SKM-1 (cell line): ENCODE data around the gene MYMK.

Experiments used
- DNase-seq: peaks from one replicate; lab custom pipeline; 2025; ENCODE audit not compliant: unreplicated experiment; lab: John Stamatoyannopoulos, UW

Gene MYMK

DNA sequence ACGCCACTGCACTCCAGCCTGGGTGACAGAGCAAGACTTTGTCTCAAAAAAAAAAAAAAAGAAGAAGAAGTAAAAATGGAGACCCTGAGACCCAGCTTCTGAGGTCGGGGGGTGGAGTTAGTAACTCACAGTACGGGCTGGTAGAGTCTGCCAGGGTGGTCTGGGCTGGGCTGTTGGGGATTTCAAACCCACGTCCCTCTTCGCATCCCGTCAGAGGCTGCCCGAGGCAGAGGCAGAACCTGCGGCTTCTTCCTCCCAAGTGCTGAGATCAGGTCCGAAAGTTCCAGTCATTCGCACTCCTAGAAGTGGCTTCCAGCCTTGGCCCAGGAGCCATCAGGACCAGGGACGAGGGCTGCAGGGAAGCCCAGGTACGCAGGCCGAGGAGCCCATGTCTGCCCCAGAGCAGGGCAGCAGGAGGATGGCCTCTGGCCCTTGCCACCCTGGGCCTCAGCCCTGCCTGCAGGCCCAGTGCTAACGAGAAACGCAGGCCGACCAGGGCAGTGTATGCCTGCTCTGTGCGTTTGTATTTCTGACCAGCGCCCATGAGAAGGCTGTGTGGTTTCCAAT lies 36.0 kb downstream of the MYMK start:
- no peak for DNase-seq

DNA sequence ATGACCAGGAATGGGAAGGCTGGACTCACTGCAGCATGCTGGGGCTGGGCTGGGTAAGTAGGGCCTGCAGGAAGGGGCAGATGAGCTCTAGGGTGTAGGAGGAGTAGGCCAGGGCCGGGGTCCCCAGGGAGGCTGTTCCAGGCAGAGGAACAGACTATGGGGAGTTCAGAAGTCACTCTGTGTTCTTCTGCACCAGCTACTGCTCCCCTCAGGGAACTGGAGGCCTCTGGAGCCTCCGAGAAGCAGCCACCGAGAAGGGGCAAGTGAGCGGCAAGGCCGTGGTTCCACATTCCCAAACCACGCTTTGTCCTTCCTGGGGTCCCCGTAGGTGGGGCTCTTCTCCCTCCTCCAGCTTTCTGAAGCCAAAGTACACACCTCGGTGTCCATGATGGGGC lies 37.4 kb downstream of the MYMK start:
- DNase-seq: no peak

DNA sequence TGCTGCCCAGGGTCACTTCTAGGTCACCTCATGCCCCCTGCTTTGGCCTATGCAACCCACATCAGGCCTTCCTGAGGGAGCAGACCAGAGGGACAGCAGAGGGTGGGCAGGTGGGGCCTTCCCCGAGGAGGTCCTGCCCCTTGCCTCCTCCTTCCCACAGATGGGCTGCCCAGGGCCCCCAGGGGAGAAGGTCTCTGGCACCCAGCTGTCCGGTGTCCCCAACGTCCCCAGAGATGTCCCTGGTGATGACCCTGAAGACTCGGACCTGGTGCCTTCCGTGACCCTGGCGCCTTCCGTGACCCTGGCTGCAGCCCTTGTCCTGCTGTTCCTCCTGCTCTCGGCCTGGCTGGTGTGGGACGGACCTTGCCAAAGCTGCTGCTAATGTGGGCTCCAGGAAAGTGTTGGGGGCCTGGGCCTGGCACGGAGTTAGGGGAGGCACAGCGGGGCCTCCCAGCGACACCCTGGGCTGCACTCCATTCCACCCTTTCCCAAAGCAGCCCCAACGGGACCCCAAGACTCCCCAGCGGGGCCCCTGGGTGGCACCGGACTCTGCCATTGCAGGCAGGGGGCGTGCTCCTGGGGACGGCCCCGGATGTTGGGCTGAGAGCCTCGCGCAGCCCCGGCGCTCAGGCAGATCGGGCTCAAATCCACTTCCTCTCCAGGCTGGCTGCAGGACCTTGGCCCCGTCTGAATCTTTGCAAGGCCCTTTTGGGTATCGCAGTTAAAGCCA lies 39.1 kb downstream of the MYMK start:
- DNase-seq: no peak

DNA sequence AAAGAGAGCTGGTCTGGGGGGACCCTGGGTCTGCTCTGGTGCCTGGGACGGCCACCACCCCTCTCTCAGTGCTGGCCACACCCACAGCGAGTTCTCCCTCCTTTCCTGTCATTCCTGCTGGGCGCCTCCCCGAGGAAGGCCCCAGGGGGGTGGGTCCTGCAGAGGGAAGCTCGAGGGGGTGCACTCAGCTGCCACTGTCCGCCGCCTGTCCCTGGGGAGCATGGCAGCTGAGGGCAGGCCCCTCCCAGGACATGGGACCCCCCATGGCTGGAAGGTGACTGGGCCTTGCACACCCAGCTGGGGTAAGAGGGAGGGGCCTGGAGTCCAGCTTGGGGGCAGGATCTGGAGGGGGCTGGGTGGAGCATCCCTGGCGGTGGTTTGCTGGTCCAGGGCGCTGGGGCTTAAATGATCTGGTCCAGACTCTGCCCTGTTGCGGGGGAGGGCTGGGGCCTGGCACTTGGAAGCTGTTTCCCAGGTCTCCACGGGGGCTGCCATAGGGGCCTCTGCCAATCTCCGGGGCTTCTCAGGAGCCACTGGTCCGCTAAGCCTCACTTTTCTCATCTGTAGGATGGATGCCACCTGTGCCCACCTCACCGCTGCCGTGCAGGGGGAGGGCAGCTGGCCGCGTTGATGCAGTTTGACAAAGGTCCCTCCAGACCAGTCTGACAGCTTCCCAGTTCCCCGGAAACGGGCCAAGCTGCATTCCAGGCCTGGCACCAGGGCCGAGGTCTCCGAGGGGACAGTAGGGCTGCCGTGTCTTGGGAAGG lies 39.9 kb downstream of the MYMK start:
- no peak for DNase-seq

DNA sequence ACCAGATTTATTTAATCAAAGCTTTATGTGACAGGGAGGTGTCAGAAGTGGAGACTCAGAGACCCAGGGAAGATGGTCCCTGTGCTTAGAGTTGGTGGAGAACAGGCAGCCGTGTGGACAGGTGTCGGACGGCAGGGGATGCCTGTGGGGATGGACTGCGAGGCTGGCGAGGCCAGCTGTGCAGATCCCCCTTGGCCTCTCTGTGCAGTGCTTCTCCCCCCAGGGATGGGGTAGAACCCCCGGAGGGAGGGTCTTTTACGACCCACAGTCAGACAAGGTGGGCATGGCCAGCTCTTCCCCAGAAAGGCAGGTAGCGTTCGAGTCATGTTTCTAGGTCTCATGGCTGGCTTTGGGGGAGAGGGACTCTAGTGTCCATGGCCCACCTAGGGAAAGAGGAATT lies 41.1 kb downstream of the MYMK start:
- DNase-seq: no peak

DNA sequence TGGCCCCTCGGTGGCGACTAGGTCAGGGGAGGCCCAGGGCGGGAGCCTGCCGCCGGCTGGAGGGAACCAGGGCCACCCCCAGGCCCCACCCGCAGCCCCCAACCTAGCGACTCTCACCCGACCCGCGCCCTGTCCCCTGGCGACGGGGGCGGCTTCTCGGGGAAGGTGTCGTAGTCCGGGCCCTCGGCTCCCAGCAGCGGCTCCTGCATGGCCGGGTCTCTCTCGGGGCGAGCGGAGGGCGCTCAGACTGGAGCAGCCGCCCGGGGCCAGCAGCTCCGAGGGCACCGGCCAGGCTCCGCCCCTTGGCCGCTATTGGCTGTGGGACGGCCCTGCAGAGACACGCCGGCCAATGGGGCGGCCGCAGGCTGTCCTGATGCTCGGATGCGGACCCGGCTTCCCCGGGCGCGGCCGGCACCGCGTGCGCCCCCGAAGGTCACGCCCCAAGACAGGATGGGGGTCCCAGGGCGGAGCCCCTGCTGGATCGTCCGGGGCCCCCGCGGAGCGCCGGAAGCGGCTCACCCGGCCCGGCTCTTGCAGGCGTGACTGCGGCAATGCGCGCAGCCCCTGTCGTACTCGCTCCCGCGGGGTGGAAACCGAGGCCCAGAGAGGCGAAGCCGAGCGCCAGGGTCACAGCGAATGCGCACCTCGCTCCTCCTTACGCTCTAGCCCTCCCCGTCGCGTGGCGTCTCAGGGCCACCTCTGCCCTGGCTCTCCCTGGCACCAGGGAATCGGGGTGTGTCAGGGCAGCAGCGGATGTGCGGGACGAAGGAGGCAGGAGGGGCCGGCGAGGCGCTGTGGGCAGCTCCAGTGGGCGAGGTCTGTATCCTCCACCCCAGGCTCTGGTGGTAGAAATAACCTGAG lies 45.7 kb downstream of the MYMK start, which contains the start of gene SLC2A6:
Gene SLC2A6 (minus strand): TSS at position 249 of the 861 bp plus-strand sequence. CDS start 40 bp downstream, at position 209.
- DNase-seq: peak; percentile 55

DNA sequence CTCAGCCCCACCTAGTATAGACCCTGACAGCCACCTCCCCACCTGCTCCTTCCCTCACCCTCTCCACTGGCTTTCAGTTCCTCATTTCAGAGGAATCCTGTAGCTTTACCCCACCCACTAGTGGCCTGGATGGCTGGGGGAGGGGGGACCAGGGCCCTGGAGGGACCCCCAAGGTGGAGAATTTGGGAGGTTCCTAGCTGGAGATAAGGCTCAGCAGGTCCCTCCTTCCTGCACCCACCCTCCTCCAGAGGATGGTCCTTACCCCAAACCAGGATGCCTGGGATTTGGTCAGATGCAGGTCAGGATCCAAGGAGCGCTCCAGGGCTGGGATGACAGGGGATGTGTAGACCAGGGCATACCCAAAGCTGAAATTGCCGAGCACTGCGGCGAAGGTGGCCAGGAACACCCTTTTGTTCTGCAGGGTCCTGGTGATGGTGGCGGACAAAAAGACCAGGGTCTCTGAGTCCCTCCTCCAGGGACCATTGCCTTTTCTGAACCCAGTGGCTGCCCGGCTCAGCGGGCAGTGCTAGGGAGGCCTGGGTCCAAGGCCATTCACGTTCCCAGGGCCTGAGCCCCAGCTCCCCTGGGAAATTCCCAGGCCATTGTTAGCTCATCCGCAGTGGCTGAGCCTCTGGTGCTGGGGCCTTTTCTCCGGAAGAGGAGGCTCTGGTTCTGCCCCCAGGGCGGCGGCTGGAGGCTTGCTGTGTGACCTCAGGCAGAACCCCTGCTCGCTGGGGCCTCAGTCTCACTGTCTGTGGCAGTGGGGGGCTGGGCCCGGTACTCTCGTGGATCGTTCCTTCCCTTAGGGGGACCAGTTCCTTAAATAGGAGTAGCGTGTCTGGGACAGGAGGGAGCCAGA lies 46.5 kb downstream of the MYMK start:
- DNase-seq: peak; percentile 18

DNA sequence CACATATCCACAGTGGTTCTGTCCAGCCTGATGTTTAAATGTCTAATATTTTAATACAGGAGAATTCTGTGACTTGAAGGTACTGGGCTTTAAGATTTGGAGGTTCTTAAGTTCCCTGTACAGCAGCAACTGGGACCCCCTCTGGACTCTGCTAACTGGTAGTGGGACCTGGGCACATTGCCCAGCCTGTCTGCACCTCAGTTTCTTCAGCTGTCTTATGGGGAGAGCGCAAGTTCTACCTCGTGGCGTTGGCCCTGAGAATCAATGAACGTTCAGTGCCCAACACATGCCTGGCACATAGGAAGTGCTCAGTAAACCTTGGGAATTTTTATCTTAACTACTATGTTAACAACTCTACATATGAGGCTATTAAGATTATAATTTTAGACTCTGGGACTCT lies 47.3 kb downstream of the MYMK start:
- DNase-seq: no peak

DNA sequence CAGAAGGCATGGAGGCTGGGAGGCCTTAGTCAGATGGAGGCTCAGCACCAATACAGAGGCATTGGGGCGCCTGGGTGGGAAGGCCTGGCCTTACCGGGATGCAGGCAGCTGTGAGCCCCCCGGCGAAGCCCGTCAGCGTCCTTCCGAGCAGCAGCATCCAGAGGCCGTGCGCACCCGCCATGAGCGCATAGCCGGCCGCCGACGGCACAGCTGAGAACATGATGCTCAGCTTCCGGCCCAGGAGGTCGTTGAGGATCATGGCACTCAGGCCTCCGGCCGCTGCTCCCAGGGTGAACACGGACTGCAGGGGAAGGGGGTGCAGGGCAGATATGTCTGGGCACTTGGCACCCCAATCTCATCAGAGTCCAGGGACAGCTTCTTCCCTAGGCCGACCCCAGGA lies 47.8 kb downstream of the MYMK start:
- no peak for DNase-seq

DNA sequence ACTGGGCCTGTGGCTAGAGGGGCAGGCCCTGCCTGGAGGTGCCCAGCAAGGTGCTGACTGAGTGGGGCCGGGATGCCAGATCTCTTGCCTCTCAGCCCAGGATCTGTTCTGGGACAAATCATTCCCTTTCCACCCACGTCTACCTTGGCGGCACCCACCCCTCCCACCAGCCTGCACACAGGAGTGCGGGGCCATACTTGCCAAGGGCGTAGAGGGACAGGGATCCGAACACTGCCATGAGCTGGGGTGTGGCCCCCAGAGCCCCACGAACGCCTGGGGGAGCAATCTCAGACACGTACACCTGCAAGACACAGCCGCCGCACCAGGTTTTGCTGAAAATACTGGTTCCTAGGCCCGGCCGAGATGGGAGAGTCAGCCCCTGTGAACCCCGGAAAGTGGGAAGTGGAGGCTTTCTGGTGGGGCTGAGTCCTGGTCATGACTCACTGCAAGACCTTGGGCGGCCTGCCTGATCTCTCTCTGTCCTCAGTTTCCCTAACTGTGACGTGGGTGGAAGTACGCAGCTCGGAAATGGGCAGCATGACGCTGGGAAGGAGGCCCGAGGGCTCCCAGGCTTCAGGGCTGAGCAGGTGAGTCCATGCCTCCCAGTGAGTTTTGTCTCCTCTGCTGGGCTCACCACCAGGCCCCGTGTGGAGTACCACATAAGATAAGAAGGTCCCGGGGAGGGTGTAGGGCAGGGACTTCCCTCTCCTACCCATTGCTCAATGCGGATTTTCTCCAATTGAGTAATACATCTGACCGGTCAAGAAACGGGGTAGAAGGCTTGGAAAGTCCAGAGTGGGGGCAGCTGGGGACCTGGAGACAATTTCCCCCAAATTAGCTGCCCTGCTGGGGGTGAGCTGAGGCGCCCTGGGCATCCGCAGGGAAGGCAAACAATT lies 48.5 kb downstream of the MYMK start:
- DNase-seq: peak; percentile 48

DNA sequence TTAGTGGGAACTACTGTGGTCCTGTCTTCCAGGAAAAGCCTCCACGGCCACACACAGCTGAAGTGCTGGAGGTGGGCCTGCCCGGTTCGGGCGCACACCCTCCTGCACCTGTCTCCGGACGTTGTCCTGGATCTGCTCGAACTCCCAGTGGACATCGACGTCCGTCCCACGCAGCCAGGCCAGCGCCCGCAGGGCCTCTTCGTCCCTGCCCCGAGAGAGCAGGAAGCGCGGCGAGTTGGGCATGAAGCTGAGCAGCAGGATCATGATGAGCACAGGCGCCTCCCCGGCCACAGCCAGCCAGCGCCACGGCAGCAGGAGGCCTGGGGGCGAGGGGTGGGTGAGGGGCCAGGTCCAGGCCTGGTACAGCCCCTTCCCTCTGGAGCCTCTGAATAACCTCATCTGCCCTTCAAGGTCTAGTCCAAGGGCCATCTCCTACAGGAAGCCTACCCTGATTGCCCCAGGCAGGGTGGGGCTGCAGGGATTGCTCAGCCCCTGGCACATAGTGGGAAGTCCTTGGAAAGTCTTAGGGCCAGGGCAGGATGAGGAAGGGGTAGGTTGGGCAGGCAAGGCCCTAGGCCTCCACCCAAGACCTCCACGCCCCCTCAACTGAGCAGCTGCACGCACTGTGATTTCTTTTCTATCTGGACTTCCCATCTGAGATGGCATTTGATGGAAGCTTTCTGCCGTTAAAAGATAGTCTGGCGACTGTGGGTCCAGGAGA lies 49.3 kb downstream of the MYMK start:
- DNase-seq: no peak

DNA sequence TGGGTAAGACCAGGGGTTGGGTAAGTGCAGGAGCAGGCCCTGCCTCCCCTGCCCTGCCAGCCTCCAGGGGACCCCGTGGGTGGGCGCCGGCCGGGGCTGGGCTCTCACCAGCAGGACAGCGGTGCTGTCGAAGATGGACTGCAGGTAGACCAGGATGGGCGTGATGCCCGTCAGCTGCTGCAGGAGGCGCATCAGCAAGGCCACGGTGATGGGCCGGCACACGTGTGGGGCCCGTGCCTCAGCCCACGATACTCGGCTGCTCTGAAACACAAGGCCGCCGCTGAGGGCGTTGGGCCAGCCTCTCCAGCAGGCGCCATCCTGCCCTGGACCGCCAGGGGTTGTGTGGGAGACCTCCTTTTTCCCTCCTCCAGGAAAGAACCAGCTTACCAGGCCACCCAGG lies 49.9 kb downstream of the MYMK start:
- DNase-seq: no peak

DNA sequence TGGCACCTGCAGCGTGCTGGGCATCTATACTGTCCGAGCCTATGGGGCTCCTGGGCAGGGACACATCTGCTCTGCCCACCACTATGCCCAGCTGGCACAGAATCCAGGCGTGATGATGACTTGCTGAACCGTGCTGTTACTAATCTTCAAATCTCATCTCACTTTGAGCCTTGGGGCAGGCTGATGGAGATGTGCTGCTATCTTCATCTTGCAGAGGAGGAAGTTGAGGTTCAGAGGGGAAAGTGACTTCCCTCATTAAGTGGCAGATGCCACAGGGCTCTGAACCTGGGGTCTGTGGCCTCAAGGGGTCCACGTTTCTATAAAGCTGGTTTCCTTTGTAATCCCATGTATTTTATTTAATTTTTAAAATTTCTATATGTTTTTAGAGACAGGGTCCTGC lies 50.5 kb downstream of the MYMK start:
- no peak for DNase-seq

DNA sequence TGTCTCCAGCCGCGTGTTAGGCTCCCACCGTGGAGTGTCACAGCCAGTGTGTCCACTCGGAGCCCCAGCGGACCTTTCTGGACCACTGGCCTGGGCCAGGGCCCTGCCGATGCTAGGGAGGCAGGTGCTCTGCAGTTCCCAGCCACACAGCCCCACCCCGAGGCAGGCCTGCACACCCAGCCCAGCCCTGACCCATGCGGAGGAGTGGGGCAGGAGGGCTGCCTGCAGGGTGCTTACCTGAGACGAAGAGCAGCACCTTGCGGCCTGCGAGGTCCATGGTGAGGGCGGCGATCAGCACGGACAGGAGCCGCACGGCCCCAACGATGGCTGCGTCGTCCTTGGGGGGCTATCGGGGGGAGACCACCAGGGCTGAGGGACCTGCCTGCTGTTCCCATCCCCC lies 51.0 kb downstream of the MYMK start:
- DNase-seq: no peak

DNA sequence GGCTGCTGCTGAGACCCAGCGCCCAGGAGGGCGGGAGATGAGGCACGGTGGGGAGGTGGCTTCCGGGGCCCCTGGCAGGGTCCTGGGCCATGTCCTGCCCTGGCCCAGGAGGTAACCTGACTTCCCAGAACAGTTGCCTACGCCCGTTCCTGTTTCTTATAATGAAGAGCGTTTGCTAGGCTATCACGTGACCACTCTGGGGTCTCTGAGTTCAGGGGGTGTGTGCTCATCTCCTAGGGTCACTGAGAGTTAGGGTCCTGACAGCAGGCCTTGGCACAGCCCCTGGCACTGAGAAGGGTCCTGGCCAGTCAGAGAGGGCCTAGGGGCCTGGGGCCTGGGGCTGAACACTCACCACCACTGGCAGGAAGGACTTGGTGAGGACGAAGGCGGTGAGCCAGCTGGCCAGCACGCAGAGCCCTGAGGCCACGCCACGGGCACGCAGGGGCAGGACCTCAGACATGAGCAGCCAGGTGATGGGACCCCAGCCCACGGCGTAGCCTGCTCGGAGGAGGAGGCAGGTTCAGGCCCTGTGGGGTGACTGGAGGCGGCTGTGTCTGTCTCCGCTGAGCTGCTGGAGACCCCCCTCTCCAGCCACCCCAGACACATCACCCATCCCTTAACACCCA lies 51.9 kb downstream of the MYMK start:
- DNase-seq: no peak

DNA sequence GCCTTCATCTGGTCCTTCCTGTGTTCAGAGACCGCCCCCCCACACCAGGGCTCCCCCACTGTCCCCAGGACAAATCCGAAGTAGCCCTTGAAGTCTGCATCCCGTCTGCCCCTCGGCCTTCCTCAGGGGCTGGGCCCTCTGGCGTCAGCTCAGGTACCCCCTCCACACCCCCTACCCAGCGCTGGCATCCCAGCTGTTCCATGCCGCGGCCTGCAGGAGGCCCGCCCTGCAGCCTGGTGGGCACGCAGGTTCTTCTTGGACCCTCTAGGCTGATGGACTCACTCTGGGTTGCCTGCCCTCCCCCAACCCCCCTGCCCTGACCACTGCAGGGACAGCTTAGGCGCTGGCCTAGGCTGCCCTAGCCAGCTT lies 52.5 kb downstream of the MYMK start:
- DNase-seq: no peak

DNA sequence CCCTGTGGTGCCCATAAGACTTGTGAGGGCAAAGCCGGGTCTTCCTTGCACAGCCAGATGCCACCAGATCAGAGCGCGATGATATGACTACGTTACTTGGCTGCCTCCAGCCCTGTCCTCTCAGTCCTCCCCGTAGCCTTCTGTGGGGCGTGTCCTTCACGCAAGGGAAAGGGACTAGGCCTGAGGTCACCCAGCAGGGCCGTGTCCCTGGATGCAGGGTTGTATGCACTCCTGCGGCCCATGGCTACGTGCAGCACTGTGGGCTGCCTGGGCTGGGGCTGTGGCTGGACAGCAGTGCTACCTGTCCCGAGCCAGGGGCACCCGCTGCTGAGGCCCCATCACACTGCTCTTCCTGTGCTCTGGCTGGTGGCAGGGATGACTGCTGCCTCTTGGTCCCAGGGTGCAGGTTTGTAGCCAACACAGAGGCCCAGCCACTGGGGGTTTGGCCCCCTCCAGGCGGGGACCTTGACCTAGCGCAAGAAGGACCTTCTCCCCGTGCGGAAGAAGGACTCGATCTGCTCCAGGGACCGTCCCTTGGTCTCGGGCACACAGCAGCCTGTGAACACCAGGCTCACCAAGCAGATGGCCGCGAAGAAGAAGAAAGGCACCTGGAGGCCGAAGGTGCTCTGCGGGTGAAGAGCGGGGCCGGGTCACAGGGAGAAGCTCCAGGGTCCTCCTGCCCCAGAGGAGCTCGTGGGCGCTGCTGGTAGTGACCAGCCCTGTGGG lies 53.0 kb downstream of the MYMK start:
- no peak for DNase-seq

DNA sequence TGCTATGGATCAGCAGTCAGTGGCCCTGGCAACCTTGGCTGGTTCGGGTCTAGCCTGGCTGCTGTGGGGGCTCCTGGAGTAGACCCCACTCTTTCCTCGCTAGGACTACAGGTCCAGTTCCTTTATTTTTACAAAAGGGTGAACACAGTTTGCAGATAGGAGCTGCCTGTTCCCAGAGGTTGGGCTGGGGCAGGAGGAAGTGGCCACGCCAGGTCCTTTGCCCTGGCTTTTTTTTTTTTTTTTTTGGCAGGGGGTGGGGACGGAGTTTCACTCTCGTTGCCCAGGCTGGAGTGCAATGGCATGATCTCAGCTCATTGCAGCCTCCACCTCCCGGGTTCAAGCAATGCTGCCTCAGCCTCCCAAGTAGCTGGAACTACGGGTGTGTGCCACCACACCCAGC lies 53.8 kb downstream of the MYMK start:
- no peak for DNase-seq
